DMS153 treated with DMSO at 0.1 percent for 48 hours (cell line): Measurements from ENCODE around the gene CLDN5.
"Not testable (repeated sequence)": the region's sequence is repeated elsewhere in the genome, so short reads cannot be mapped to it uniquely, and the experiment has no call there.

Source experiments
- DNase-seq: peaks from one replicate; lab custom pipeline; 2025; ENCODE audit not compliant: unreplicated experiment; lab: John Stamatoyannopoulos, UW

Gene CLDN5

GRCh38 chr22:19548964-19549363 is 24.8 kb upstream of the CLDN5 start:
- no peak for DNase-seq

GRCh38 chr22:19548427-19548826 is 24.2 kb upstream of the CLDN5 start:
- DNase-seq = not testable (repeated sequence)

DNA sequence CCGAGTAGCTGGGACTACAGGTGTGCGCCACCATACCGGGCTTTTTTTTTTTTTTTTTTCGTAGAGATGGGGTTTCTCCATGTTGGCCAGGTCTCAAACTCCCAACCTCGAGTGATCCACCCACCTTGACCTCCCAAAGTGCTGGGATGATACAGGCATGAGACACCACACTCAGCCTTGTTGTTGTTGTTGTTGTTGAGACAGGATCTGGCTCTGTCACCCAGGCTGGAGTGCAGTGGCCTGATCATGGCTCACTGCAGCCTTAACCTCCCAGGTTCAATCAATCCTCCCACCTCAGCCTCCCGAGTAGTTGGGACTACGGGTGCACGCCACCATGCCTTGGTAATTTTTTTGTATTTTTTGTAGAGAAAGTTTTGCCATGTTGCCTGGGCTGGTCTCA is 23.4 kb upstream of the CLDN5 start:
- DNase-seq = no peak

- no peak for DNase-seq
Measured at GRCh38 chr22:19546680-19547079, 22.5 kb upstream of the CLDN5 start.

- no peak for DNase-seq
Measured at GRCh38 chr22:19545935-19546207, 21.7 kb upstream of the CLDN5 start.

GRCh38 chr22:19543970-19544708 is 19.9 kb upstream of the CLDN5 start:
- DNase-seq = no peak

DNA sequence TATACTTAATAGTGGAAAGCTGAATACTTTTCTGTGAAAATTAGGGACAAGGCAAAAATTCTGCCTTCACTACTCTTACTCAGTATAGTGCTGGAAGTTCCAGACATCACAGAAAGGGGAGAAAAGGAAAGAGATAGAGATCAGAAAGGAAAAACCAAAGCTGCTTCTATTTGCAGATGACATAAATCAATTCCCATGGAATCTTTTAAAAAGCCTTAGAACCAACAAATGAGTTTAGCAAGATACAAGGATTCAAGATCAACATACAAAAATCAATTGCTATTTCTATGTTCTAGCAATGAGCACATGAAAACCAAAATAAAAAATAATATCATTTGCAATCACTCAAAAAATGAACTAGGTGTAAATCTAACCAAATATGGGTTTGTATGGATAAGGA is 16.2 kb upstream of the CLDN5 start:
- DNase-seq = no peak

GRCh38 chr22:19537941-19538488 is 13.8 kb upstream of the CLDN5 start:
- DNase-seq = no peak

DNA sequence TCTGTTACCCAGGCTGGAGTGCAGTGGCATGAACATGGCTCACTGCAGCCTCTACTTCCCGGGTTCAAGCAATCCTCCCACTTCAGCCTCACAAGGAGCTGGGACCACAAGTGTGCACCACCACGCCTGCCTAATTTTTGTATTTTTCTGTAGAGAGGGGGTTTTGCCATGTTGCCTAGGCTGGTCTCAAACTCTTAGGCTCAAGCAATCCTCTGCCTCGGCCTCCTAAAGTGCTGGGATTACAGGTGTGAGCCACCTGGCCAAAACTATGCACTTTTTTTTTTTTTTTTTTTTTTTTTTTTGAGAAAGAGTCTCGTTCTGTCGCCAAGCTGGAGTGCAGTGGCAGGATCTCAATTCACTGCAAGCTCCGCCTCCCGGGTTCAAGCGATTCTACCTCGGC is 12.4 kb upstream of the CLDN5 start:
- DNase-seq = no peak

- DNase-seq = no peak
Measured at GRCh38 chr22:19535001-19535400, 10.8 kb upstream of the CLDN5 start.

DNA sequence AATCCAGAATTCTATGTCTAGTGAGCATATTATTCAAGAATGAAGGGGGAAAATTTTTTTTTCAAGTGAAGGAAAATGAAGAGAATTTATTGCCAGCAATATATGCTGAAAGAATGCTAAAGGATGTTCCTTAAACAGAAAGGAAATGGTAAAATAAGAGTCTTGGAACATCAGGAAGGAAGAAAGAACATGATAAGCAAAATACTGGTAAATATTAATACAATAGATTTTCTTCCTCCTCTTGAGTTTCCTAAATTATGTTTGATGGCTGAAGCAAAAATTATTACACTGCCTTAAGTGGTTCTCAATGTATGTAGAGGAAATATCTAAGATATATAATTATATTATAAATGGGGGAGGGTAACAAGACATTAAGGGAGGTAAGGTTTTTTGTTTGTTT is 9.6 kb upstream of the CLDN5 start:
- no peak for DNase-seq

DNA sequence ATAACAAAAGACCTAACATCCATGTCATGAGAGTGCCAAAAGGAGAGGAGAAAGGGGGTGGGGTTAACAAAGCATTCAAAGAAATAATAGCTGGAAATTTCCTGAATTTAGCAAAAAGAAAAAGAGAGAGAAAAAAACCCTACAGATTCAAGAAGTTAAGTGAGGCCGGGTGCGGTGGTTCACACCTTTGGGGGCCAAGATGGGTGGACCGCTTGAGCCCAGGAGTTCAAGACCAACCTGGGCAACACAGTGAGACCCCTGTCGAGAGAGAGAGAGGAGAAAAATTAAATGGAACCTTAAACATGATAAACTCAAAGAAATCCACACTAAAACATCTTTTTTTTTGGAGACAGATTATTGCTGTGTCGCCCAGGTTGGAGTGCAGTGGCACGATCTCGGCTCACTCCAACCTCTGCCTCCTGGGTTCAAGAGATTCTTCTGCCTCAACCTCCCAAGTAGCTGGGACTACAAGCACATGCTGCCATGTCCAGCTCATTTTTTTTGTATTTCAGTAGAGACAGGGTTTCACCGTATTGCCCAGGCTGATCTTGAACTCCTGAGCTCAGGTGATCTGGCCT is 8.9 kb upstream of the CLDN5 start:
- no peak for DNase-seq

DNA sequence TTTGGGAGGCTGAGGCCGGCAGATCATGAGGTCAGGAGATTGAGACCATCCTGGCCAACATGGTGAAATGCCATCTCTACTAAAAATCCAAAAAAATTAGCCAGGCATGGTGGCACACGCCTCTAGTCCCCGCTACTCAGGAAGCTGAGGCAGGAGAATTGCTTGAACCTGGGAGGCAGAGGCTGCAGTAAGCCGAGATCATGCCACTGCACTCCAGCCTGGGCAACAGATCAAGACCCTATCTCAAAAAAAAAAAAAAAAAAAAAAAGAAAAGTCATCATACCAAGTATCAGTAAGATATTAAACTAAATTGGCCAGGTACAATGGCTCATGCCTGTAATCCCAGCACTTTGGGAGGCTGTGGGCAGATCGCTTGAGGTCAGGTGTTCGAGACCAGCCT is 7.1 kb upstream of the CLDN5 start:
- DNase-seq = not testable (repeated sequence)

DNA sequence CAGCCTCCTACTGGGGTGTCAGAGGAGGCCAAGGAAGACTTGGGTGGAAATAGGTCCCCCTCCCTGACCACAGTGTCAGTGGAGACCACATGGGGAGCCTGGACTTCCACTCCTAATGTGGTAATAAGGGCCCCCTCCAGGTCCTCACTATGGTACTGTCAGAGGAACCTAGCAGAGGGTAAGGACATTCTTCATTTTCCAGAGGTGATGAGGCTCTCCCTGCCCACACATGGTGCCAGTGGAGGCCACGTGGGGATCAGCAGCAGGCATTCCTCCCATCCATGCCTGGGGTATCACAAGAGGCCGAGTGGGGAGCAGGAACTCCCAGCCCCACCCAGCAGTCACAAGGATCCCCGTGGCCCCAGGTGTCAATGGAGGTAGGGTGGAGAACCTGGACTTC is 6.5 kb upstream of the CLDN5 start:
- DNase-seq = no peak

DNA sequence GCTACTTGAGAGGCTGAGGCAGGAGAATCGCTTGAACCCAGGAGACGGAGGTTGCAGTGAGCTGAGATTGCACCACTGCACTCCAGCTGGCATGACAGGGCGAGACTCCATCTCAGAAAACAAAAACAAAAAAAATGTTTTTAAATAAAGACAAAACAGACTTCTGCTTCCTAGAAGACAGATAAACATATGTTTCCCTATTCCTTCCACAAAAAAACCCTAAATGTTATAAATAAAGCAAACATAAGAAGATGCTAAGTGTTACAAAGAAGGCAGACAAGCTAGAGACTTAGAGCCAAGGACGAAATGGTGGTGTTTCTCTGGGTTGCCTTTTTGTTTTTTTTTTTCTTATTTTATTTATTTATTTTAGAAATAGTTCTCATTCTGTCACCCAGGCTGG is 5.6 kb upstream of the CLDN5 start:
- no peak for DNase-seq

- DNase-seq = no peak
Measured at GRCh38 chr22:19527861-19528417, 3.7 kb upstream of the CLDN5 start.

- no peak for DNase-seq
Measured at GRCh38 chr22:19527321-19527721, 3.1 kb upstream of the CLDN5 start.

DNA sequence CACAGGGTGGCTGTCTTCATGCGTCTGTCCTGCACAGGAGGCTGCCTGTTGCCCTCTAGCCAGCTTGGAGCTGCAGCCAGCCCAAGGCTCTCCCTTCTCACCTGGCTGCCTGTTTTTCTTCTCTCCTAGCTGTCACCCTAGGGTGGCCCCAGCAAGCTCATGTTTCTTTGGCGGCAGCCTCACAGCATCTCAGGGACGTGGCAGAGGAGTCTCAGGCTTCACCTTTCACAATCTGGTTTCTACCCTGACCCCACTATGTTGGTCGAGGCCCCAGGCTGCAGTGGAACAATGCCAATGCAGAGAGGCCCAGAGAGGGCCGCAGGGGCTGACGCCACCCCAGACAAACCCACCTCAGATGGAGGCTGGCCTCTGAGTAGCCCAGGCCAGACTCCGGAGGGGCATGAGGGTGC is 2.5 kb upstream of the CLDN5 start:
- DNase-seq = no peak

DNA sequence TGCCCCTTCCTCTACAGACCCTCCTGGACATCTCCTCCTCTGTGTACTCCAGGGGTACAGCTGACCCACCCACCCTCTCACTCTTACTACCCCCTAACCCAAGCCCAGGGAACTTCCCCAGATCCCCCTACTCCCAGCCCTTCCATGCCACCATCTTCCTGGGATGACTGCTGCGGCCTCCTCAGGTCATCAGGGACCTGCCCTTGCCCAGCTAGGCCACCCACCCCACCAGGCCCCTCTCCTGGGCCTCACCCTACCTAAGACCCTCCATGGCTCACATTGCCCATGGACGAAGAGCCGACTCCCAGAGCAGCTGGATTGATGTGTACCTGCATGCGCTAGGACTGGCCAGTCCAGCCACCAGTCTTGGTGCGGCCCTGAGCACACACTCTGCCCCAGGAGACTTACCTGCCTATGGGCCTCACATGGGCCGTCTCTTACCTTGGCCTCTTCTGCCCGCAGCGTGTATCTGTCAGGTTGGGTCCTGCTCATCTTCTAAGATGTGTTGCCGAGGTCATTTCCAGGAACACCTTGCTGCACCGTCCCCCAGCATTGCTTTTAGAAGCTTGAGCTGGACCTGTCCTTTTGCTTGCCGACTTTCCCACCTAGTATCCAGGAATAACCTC is 2.0 kb upstream of the CLDN5 start:
- no peak for DNase-seq

GRCh38 chr22:19525666-19526065 is 1.5 kb upstream of the CLDN5 start:
- DNase-seq = no peak

DNA sequence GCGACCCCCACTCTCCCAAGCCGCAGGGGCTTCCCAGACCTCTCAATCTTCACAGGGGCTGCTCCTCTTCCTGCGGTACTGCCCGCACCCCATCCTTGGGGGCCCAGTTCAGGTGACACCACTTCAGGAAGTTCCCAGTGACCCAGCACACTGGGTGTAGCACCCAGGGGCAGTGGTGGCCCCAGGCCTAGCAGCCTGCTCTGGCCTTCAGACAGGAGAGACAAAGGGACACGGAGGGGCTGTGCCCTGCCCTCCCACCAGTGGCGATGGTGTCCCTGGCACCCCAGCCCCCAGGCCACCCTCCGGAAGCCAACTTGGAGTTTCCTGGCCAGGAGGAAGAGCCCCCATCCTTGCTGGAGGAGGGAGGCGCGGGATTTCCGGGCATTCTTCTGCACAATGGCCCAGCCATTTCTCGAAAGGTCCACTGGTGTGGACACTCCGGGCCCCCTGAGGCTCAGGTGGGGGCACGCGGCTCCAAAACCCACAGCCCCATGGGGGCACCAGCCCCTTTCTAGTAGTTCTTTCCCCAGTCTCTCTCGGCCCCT is 978 bp upstream of the CLDN5 start:
- no peak for DNase-seq
